Karpas-422 (cell line): ENCODE results near the gene OTUB2. TPM values are rescaled to one million over a fixed set of nuclear protein-coding genes. Genes with fewer than 3 reads are reported as not detected.

Experiments used
- DNase-seq: peaks from one replicate; pipeline ENCODE4 v3.0.0-alpha.2; 2015
- H2AFZ ChIP-seq: fragments of 200-600 bp; sonication (generic); 2 replicates; pipeline ENCODE4 v1.6.1; 2014; ENCODE audit warnings: antibody characterized with exemption, low read length, mixed read lengths
- H3K27ac ChIP-seq: fragments of 200-600 bp; sonication (generic); 2 replicates; pipeline ENCODE4 v1.5.1; 2014; ENCODE audit warnings: mild to moderate bottlenecking, low read length, moderate library complexity
- H3K27me3 ChIP-seq: fragments of 200-600 bp; sonication (generic); 2 replicates; pipeline ENCODE4 v1.6.1; 2014; ENCODE audit warnings: low read length, mixed read lengths
- H3K36me3 ChIP-seq: fragments of 200-600 bp; sonication (generic); 2 replicates; pipeline ENCODE4 v1.6.1; 2014; ENCODE audit warnings: low read length, mixed read lengths; ENCODE audit not compliant: insufficient read depth
- H3K4me1 ChIP-seq: fragments of 200-600 bp; sonication (generic); 2 replicates; pipeline ENCODE4 v1.6.1; 2014; ENCODE audit warnings: mild to moderate bottlenecking, low read length, mixed read lengths
- H3K4me2 ChIP-seq: fragments of 200-600 bp; sonication (generic); 2 replicates; pipeline ENCODE4 v1.6.1; 2014; ENCODE audit warnings: low read length, low read depth, mild to moderate bottlenecking; ENCODE audit not compliant: poor library complexity, severe bottlenecking
- H3K4me3 ChIP-seq: fragments of 200-600 bp; sonication (generic); 2 replicates; pipeline ENCODE4 v1.5.1; 2014; ENCODE audit warnings: mild to moderate bottlenecking, antibody characterized with exemption, low read length, mixed read lengths
- H3K79me2 ChIP-seq: fragments of 200-600 bp; sonication (generic); 2 replicates; pipeline ENCODE4 v1.6.1; 2014; ENCODE audit warnings: mild to moderate bottlenecking, low read length, mixed read lengths
- H3K9ac ChIP-seq: fragments of 200-600 bp; sonication (generic); 2 replicates; pipeline ENCODE4 v1.6.0; 2014; ENCODE audit warnings: low read length
- H3K9me2 ChIP-seq: fragments of 200-600 bp; sonication (generic), shearing (Covaris generic); replicated peaks from 2 replicates; pipeline ENCODE4 v1.6.0; 2014; ENCODE audit warnings: mild to moderate bottlenecking, low read length, moderate library complexity; ENCODE audit not compliant: insufficient read depth
- H3K9me3 ChIP-seq: fragments of 300-700, 200-600 bp; sonication (generic); 2 replicates; pipeline ENCODE4 v1.6.1; 2014; ENCODE audit warnings: low read length, mixed read lengths
- H4K20me1 ChIP-seq: fragments of 200-600 bp; sonication (generic); 2 replicates; pipeline ENCODE4 v1.6.1; 2014; ENCODE audit warnings: mild to moderate bottlenecking, antibody characterized with exemption, low read length, low read depth; ENCODE audit not compliant: insufficient read depth
- total RNA-seq: library from RNA; depleted of rRNA; stranded (reverse); fragments of >200 nt; shearing (Covaris generic); gene quantifications from 2 replicates; pipeline ENCODE4 v1.2.3, GENCODE V29; 2014; ENCODE audit warnings: low replicate concordance

The OTUB2 gene
- total RNA-seq, 1 experiment from 2014 or later, result not detected

- H4K20me1 ChIP-seq, result peaks cover 17% of the 10 kb centered on the region
- H3K27ac ChIP-seq, result no peak overlapping the region
- peaks cover 69% of the 10 kb centered on the region for H3K36me3 ChIP-seq
- no peak overlapping the region for H2AFZ ChIP-seq
- DNase-seq, result no peak
- no peak overlapping the region for H3K4me2 ChIP-seq
- no peaks in the 10 kb centered on the region for H3K79me2 ChIP-seq
- no peaks in the 10 kb centered on the region for H3K9me2 ChIP-seq
- H3K27me3 ChIP-seq, result no peaks in the 10 kb centered on the region
- H3K4me3 ChIP-seq, result no peak overlapping the region
- H3K9me3 ChIP-seq, result no peaks in the 10 kb centered on the region
- no peaks in the 10 kb centered on the region for H3K4me1 ChIP-seq
- H3K9ac ChIP-seq, result no peak overlapping the region
Measured at GRCh38 chr14:94049625-94050023, 23.5 kb downstream of the OTUB2 start.

- no peaks in the 10 kb centered on the region for H3K27me3 ChIP-seq
- H3K27ac ChIP-seq, result no peak overlapping the region
- no peaks in the 10 kb centered on the region for H3K9me2 ChIP-seq
- H3K4me3 ChIP-seq, result no peak overlapping the region
- no peak overlapping the region for H2AFZ ChIP-seq
- no peaks in the 10 kb centered on the region for H3K4me1 ChIP-seq
- H3K79me2 ChIP-seq, result no peaks in the 10 kb centered on the region
- peaks cover 76% of the 10 kb centered on the region for H3K36me3 ChIP-seq
- H4K20me1 ChIP-seq, result peaks cover 17% of the 10 kb centered on the region
- no peak overlapping the region for H3K4me2 ChIP-seq
- H3K9ac ChIP-seq, result no peak overlapping the region
- no peaks in the 10 kb centered on the region for H3K9me3 ChIP-seq
- DNase-seq, result no peak
Measured at GRCh38 chr14:94050231-94050880, 24.2 kb downstream of the OTUB2 start.

- H3K9ac ChIP-seq, result no peak overlapping the region
- no peak for DNase-seq
- no peaks in the 10 kb centered on the region for H3K79me2 ChIP-seq
- H3K27me3 ChIP-seq, result no peaks in the 10 kb centered on the region
- H3K9me3 ChIP-seq, result no peaks in the 10 kb centered on the region
- no peak overlapping the region for H3K27ac ChIP-seq
- H3K4me1 ChIP-seq, result no peaks in the 10 kb centered on the region
- no peak overlapping the region for H2AFZ ChIP-seq
- peaks cover 80% of the 10 kb centered on the region for H3K36me3 ChIP-seq
- H4K20me1 ChIP-seq, result peaks cover 17% of the 10 kb centered on the region
- H3K4me2 ChIP-seq, result no peak overlapping the region
- H3K9me2 ChIP-seq, result no peaks in the 10 kb centered on the region
- H3K4me3 ChIP-seq, result no peak overlapping the region
Measured at GRCh38 chr14:94051115-94051514, 25.0 kb downstream of the OTUB2 start.

GRCh38 chr14:94051779-94052178 lies 25.6 kb downstream of the OTUB2 start:
- Histone ChIP-seq H3K27ac (no peak overlapping the region), H3K9ac (no peak overlapping the region)
- no peak for DNase-seq

GRCh38 chr14:94052199-94052598 lies 26.1 kb downstream of the OTUB2 start:
- Histone ChIP-seq H3K4me3 (no peak overlapping the region), H3K79me2 (peaks cover under 1% of the 10 kb centered on the region; the same call in 1 of the 2 replicates), H3K36me3 (peaks cover 86% of the 10 kb centered on the region), H2AFZ (no peak overlapping the region), H3K4me1 (no peaks in the 10 kb centered on the region), H3K9me3 (no peaks in the 10 kb centered on the region), H3K27ac (no peak overlapping the region), H3K9ac (no peak overlapping the region), H3K4me2 (no peak overlapping the region), H3K27me3 (no peaks in the 10 kb centered on the region), H3K9me2 (no peaks in the 10 kb centered on the region), H4K20me1 (peaks cover 21% of the 10 kb centered on the region)
- no peak for DNase-seq

More at GRCh38 chr14:94051779-94052178, 25.6 kb downstream of the OTUB2 start:
- no peaks in the 10 kb centered on the region for H3K9me2 ChIP-seq
- H3K36me3 ChIP-seq, result peaks cover 85% of the 10 kb centered on the region
- no peak overlapping the region for H3K4me3 ChIP-seq
- no peak overlapping the region for H3K4me2 ChIP-seq
- H3K79me2 ChIP-seq, result no peaks in the 10 kb centered on the region
- no peaks in the 10 kb centered on the region for H3K4me1 ChIP-seq
- H4K20me1 ChIP-seq, result peaks cover 20% of the 10 kb centered on the region
- H2AFZ ChIP-seq, result no peak overlapping the region
- no peaks in the 10 kb centered on the region for H3K27me3 ChIP-seq
- no peaks in the 10 kb centered on the region for H3K9me3 ChIP-seq

GRCh38 chr14:94052662-94053061 lies 26.5 kb downstream of the OTUB2 start:
- no peak for DNase-seq

GRCh38 chr14:94054401-94054800 lies 28.3 kb downstream of the OTUB2 start:
- H3K79me2 ChIP-seq, result peaks cover 17% of the 10 kb centered on the region
- no peak for DNase-seq
- peaks cover 85% of the 10 kb centered on the region for H3K36me3 ChIP-seq
- H3K4me3 ChIP-seq, result no peak overlapping the region
- no peaks in the 10 kb centered on the region for H3K4me1 ChIP-seq
- H2AFZ ChIP-seq, result no peak overlapping the region
- H3K4me2 ChIP-seq, result no peak overlapping the region
- H3K9ac ChIP-seq, result no peak overlapping the region
- peaks cover 18% of the 10 kb centered on the region; the same call in 1 of the 2 replicates for H4K20me1 ChIP-seq
- no peaks in the 10 kb centered on the region for H3K27me3 ChIP-seq
- H3K9me3 ChIP-seq, result no peaks in the 10 kb centered on the region
- no peaks in the 10 kb centered on the region for H3K9me2 ChIP-seq
- no peak overlapping the region for H3K27ac ChIP-seq

More at GRCh38 chr14:94052662-94053061, 26.5 kb downstream of the OTUB2 start:
- H2AFZ ChIP-seq, result no peak overlapping the region
- no peaks in the 10 kb centered on the region for H3K27me3 ChIP-seq
- peaks cover 85% of the 10 kb centered on the region for H3K36me3 ChIP-seq
- no peak overlapping the region for H3K4me2 ChIP-seq
- H3K27ac ChIP-seq, result no peak overlapping the region
- no peaks in the 10 kb centered on the region for H3K9me3 ChIP-seq
- no peaks in the 10 kb centered on the region for H3K4me1 ChIP-seq
- peaks cover 19% of the 10 kb centered on the region; the same call in 1 of the 2 replicates for H4K20me1 ChIP-seq
- no peaks in the 10 kb centered on the region for H3K9me2 ChIP-seq
- H3K9ac ChIP-seq, result no peak overlapping the region
- peaks cover 3% of the 10 kb centered on the region; the same call in 1 of the 2 replicates for H3K79me2 ChIP-seq
- H3K4me3 ChIP-seq, result no peak overlapping the region

GRCh38 chr14:94054936-94055335 lies 28.8 kb downstream of the OTUB2 start:
- Histone ChIP-seq H3K79me2 (peaks cover 22% of the 10 kb centered on the region), H3K4me1 (no peaks in the 10 kb centered on the region), H4K20me1 (peaks cover 19% of the 10 kb centered on the region), H3K9ac (no peak overlapping the region), H3K9me3 (no peaks in the 10 kb centered on the region), H3K9me2 (no peaks in the 10 kb centered on the region), H3K36me3 (peaks cover 88% of the 10 kb centered on the region), H3K4me3 (no peak overlapping the region), H3K4me2 (no peak overlapping the region), H3K27ac (no peak overlapping the region), H3K27me3 (no peaks in the 10 kb centered on the region), H2AFZ (no peak overlapping the region)
- no peak for DNase-seq
